SK-N-MC (cell line): Measurements from ENCODE around the gene RIC3.

ENCODE experiments used
- EZH2 ChIP-seq: fragments of 200-600 bp; sonication (generic); IDR thresholded peaks from one replicate; pipeline ENCODE4 v1.6.1; 2017; ENCODE audit warnings: antibody characterized with exemption
- FOXP2 ChIP-seq: optimal IDR thresholded peaks from 2 replicates; pipeline ENCODE3; 2011; ENCODE audit warnings: mild to moderate bottlenecking, moderate library complexity; ENCODE audit not compliant: insufficient read depth; ENCODE audit errors: extremely low read length, control extremely low read depth
- POLR2AphosphoS5 ChIP-seq: IDR thresholded peaks from 2 replicates; pipeline ENCODE4 v1.6.1; 2012; ENCODE audit warnings: mild to moderate bottlenecking, low read depth, low read length, borderline replicate concordance

GRCh38 chr11:8063324-8063723 lies 105.5 kb downstream of the RIC3 start:
- no peak for TF ChIP-seq EZH2
- no peak for TF ChIP-seq POLR2AphosphoS5
- TF ChIP-seq FOXP2, result no peak
